H7 (cell line): ENCODE data around the gene CDK14. TPM values are rescaled to one million over a fixed set of nuclear protein-coding genes. Genes with fewer than 3 reads are reported as not detected.

Experiments
- DNase-seq: peaks from one replicate; pipeline ENCODE4 v3.0.0; 2012
- H3K27me3 ChIP-seq: 2 replicates; pipeline ENCODE4 v1.6.0; 2011; ENCODE audit warnings: mild to moderate bottlenecking, low read length; ENCODE audit not compliant: control insufficient read depth, insufficient read depth
- H3K36me3 ChIP-seq: replicated peaks from 2 replicates; pipeline ENCODE4 v1.5.1; 2011; ENCODE audit warnings: low read length; ENCODE audit not compliant: control insufficient read depth, insufficient read depth
- H3K4me3 ChIP-seq: 2 replicates; pipeline ENCODE4 v1.5.1; 2011; ENCODE audit warnings: low read depth, mild to moderate bottlenecking, control low read depth, low read length, moderate library complexity; ENCODE audit not compliant: insufficient read depth
- total RNA-seq: library from RNA; depleted of rRNA; stranded (reverse); fragments of >200 nt; shearing (Covaris generic); gene quantifications from 2 replicates; pipeline ENCODE4 v1.2.3, GENCODE V29; 2014

Gene CDK14
- total RNA-seq, 1 experiment from 2014 or later, result 28.6 TPM

- no peaks in the 10 kb centered on the region for H3K27me3 ChIP-seq
- DNase-seq, result no peak
- no peak overlapping the region for H3K4me3 ChIP-seq
- H3K36me3 ChIP-seq, result no peaks in the 10 kb centered on the region
Measured at GRCh38 chr7:90858546-90858945, 262.4 kb downstream of the CDK14 start.

- no peaks in the 10 kb centered on the region for H3K36me3 ChIP-seq
- H3K27me3 ChIP-seq, result no peaks in the 10 kb centered on the region
- H3K4me3 ChIP-seq, result no peak overlapping the region
- no peak for DNase-seq
Measured at GRCh38 chr7:90859521-90859920, 263.4 kb downstream of the CDK14 start.

DNA sequence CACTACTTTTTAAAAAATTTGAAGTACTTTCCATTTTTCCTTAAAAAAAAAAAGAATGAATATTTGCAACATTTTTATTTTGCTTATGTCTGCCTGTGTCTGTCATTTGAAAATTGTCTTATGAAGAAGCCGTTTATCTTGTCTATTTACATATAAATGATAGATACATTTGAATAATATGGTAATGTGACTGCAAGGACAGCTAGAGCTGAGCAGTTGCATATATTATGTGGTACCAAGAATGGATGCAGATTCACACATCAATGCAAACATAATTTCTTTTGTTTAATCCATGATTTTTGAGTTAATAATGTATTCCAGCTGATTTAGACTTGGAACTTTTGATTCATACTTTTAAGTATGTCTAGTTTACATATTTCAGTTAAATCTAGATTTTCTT lies 268.0 kb downstream of the CDK14 start:
- no peak for DNase-seq
- no peak overlapping the region for H3K4me3 ChIP-seq
- no peaks in the 10 kb centered on the region for H3K27me3 ChIP-seq
- H3K36me3 ChIP-seq, result no peaks in the 10 kb centered on the region

- no peak for DNase-seq
- H3K4me3 ChIP-seq, result no peak overlapping the region
- no peaks in the 10 kb centered on the region for H3K36me3 ChIP-seq
- H3K27me3 ChIP-seq, result no peaks in the 10 kb centered on the region
Measured at GRCh38 chr7:90869335-90869734, 273.2 kb downstream of the CDK14 start.

DNA sequence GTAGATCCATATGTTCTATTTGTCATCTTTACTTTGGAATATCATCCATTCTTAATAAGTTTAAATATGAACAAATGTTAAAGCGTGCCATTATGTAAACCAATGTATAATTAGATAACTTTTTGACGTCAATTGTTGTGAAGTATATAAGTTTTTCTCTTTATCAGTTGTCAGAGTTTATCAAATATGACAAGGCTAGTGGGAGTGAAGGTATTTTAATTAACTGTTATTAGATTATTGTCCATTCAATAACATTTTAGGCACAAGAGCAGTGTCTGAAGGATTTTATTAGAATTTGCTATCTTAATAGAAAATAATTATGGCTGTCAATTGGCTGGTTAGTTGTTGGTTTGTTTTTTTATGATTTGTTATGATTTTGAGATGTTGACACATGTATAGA lies 280.6 kb downstream of the CDK14 start:
- DNase-seq, result no peak
- H3K27me3 ChIP-seq, result no peaks in the 10 kb centered on the region
- H3K36me3 ChIP-seq, result no peaks in the 10 kb centered on the region
- no peak overlapping the region for H3K4me3 ChIP-seq

DNA sequence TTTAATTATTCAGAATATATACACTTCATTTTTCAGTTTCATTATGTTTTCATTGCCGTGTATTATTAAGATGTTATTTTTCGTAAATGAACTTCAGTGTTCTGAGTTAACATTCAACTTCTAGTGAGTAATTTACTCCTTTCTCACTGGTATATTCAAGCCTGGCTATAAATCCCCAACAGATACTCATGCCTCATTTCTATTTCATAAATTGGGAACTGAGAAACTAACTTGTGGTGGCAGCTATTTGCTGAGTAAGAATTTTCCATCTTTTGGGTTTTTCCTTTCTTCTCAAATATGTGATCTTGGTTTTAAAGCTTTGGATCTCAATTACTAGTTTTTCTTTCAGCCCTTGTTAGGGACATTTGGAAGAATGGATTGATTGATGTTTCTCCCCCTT lies 281.1 kb downstream of the CDK14 start:
- Histone ChIP-seq H3K36me3 (no peaks in the 10 kb centered on the region), H3K4me3 (no peak overlapping the region), H3K27me3 (no peaks in the 10 kb centered on the region)
- no peak for DNase-seq

DNA sequence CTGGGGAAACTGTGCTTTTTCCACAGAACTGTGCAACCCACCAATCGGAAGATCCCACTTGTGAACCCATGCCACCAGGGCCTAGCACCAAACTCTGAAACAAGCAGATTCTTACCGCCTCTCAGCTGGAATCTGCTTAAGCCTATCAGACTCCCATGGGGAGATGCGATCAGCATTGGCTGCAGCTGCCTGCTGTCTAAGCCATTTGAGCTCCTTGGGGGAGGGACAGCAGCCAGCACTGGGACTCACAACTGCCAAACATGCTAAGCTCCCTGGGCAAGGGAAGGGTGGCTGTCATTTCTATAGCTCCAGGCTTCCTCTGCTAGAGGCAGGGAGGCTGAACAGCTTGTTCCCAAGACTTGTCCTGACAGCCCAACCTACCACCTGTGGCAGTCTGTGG lies 283.8 kb downstream of the CDK14 start:
- H3K27me3 ChIP-seq, result no peaks in the 10 kb centered on the region
- no peak overlapping the region for H3K4me3 ChIP-seq
- DNase-seq, result no peak
- H3K36me3 ChIP-seq, result no peaks in the 10 kb centered on the region

- Histone ChIP-seq H3K36me3 (no peaks in the 10 kb centered on the region), H3K27me3 (no peaks in the 10 kb centered on the region), H3K4me3 (no peak overlapping the region)
- DNase-seq, result no peak
Measured at GRCh38 chr7:90886416-90886815, 290.3 kb downstream of the CDK14 start.

DNA sequence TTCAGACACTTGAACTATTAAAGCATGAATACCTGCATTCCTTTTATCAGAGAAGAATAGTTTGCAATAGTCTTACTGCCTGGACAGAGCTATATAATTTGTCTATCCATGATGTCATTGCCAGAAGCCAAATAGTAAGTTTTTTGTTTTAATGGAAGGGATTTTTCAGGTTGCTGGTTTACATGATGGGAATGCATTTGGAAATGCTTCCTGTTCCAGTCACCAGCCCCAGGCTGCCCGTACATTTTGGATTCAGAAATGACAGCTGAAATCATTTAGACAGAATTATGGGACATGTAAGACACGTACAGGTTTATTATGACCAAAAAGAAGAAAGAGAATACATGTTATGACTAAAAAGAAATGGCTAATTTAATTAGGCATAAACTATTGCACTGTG lies 293.1 kb downstream of the CDK14 start:
- no peak for DNase-seq
- Histone ChIP-seq H3K4me3 (no peak overlapping the region), H3K27me3 (no peaks in the 10 kb centered on the region)

DNA sequence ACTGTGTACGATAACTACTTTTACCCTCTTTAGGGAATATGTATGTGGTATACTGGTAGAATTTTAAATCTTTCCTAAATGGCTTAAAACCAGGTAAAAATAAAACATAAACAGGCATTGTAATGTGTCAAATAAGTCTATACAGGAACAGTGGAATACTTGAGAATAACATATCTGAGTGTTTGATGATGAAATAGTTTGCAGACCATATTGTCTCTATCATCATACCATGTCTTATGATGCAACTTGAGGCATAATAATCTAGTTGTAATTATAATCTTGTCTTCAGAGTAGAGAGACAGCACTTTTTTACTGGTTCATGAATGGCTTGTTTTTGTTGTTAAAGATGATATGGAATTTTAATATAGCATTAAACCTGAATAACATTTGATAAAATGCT lies 293.5 kb downstream of the CDK14 start:
- H3K4me3 ChIP-seq, result no peak overlapping the region
- no peak for DNase-seq
- H3K36me3 ChIP-seq, result no peaks in the 10 kb centered on the region
- no peaks in the 10 kb centered on the region for H3K27me3 ChIP-seq

More for the DNA sequence above, 293.1 kb downstream of the CDK14 start:
- no peaks in the 10 kb centered on the region for H3K36me3 ChIP-seq

DNA sequence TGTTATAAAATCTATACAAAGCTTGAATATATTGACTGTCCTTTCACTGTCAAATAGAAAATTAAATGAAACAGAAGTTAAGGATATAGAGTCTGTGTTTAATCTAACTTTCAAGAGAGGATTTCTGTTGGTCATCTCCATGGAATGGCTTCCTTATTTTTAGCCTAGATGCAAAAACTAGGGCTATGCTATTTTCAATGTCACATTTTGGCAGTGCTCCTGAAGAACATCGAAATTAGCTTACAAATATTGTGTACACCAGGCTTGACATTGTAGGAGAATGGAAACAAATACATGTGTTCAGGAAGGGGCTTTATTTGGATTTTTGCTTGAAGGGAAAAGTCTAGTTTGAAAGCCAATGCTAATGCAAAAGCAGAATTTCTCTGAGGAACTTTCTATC lies 295.4 kb downstream of the CDK14 start:
- no peaks in the 10 kb centered on the region for H3K27me3 ChIP-seq
- H3K4me3 ChIP-seq, result no peak overlapping the region
- no peaks in the 10 kb centered on the region for H3K36me3 ChIP-seq
- DNase-seq, result no peak

- H3K27me3 ChIP-seq, result no peaks in the 10 kb centered on the region
- H3K36me3 ChIP-seq, result no peaks in the 10 kb centered on the region
- DNase-seq, result no peak
- H3K4me3 ChIP-seq, result no peak overlapping the region
Measured at GRCh38 chr7:90892213-90892612, 296.1 kb downstream of the CDK14 start.

DNA sequence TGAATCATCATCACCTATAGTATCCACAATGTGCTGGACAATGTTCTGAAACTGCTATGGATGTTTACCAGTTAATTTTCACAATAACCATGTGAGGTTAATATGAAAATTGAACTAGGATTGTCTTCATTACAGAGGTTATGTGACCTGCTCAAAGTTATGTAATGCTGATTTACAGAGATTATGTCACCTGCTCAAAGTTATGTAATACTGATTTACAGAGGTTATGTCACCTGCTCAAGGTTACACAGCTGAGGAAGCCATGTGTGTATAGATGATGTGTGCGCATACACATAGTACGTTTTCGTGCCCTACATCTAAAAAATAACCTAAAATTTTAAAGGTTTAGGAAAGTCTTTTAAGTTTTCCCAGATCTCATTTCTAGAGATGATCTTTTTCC lies 298.0 kb downstream of the CDK14 start:
- H3K36me3 ChIP-seq, result no peaks in the 10 kb centered on the region
- no peak overlapping the region for H3K4me3 ChIP-seq
- DNase-seq, result no peak
- H3K27me3 ChIP-seq, result no peaks in the 10 kb centered on the region

DNA sequence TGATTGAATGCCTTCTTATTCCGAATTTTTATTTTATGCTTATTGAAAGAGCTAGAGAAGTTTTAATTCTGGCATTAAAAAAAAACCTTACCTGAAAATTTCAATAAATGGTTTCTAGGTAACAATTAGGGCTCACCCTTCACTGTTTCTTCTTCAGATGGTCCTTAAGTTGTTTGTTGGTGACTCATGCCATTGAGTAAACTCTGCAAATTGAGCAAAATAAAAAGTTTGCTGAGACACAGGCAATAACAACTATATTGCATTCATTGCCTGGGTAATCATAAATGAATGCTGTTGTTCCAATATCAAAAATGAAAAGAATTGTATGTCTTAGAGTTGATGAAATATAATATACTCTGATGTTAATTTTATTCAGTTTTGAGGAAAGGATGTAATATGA lies 300.3 kb downstream of the CDK14 start:
- Histone ChIP-seq H3K4me3 (no peak overlapping the region), H3K27me3 (no peaks in the 10 kb centered on the region), H3K36me3 (no peaks in the 10 kb centered on the region)
- no peak for DNase-seq

DNA sequence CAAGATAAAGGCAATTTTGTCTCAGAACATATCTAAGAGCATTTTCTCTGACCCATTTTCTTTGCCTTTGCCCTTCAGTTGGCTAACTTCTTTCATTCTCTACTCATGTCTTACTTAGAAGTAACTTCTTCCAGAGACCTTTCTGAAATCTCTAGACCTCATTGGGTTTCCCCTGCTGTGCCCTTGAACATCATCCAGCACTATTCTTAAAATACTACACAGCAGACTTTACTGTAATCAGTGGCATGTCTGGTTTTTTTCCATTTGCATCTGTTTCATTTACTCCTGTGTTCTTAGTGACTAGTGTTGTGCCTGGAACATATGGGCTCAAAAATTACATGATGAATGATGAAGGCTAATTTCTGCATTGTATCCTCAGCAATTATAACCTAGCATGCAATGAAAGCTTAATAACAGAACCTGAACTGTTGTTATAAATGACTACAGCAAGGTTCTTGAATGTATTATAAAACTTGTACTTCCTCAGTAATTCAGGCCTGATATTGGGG lies 301.9 kb downstream of the CDK14 start:
- no peaks in the 10 kb centered on the region for H3K27me3 ChIP-seq
- H3K4me3 ChIP-seq, result no peak overlapping the region
- no peak for DNase-seq
- no peaks in the 10 kb centered on the region for H3K36me3 ChIP-seq

GRCh38 chr7:90900628-90901356 lies 304.7 kb downstream of the CDK14 start:
- H3K27me3 ChIP-seq, result no peaks in the 10 kb centered on the region
- no peak for DNase-seq
- H3K4me3 ChIP-seq, result no peak overlapping the region
- no peaks in the 10 kb centered on the region for H3K36me3 ChIP-seq
